ENCODE measurements around the gene LIPG. TPM values are rescaled to one million over a fixed set of nuclear protein-coding genes. Genes with fewer than 3 reads are reported as not detected.

LIPG gene
- total and polyA plus RNA-seq, 2 of the 13 experiments (the other 11 are each of a cell fraction or from before 2014, with no cell fraction given), result 0.96 to 10.8 TPM

- Histone ChIP-seq H2AFZ (ENCODE audit: low read length) (no peak overlapping the region), H3K27me3 (ENCODE audit: control insufficient read depth in 1 of 2, insufficient read depth in 2 of 2, low read length in 2 of 2) (no peaks in the 10 kb centered on the region), H3K9ac (ENCODE audit: insufficient read depth, low read depth, low read length) (no peak overlapping the region), H3K4me1 (ENCODE audit: insufficient read depth, low read length) (peaks cover 31% of the 10 kb centered on the region), H3K79me2 (ENCODE audit: insufficient read depth, low read length) (no peaks in the 10 kb centered on the region), H4K20me1 (ENCODE audit: insufficient read depth, low read length) (no peaks in the 10 kb centered on the region), H3K27ac (ENCODE audit: extremely low read length, insufficient read depth, low read length) (no peak overlapping the region), H3K9me3 (ENCODE audit: low read length) (no peaks in the 10 kb centered on the region), H3K4me3 (replicated peaks in 1 of 3; ENCODE audit: insufficient read depth in 1 of 3, low read depth in 2 of 3, low read length in 3 of 3) (no peak overlapping the region), H3K36me3 (replicated peaks in 1 of 2; ENCODE audit: control insufficient read depth in 1 of 2, insufficient read depth in 2 of 2, low read length in 2 of 2) (no peaks in the 10 kb centered on the region), H3K4me2 (ENCODE audit: low read depth, low read length) (no peak overlapping the region)
- in situ Hi-C loops (cut with HindIII; ENCODE audit: extremely low pct_ligation_motif_present, low pct_unique_long_range_greater_than_20kb) (no loop called here), intact Hi-C loops (cut with micrococcal nuclease; ENCODE audit: unreplicated experiment) (no loop called here)
- 88% methylated on average over 8 of the region's 12 CpGs for WGBS (ENCODE audit: low lambda C conversion rate)
- TF ChIP-seq ZKSCAN5 (CRISPR knock-in tag; IDR thresholded peaks at IDR 0.05) (no peak), ELF1 (CRISPR knock-in tag; IDR thresholded peaks at IDR 0.05) (no peak), AGO2 (optimal IDR thresholded peaks at IDR 0.05; ENCODE audit: low read depth, low read length) (no peak), SPEN (CRISPR knock-in tag; IDR thresholded peaks at IDR 0.05; ENCODE audit: low read depth) (no peak)
- DNase-seq (ENCODE audit: low spot score) (no peak), FAIRE-seq (no peak), ATAC-seq (no peak)
- POLR2A ChIA-PET, result no interaction called here
- CTCF ChIA-PET (ENCODE audit: low intra/inter-chr PET ratio, low total read pairs), result no interaction called here
- BruUV-seq (replicated peaks), result no TSS peak
Observed at GRCh38 chr18:49588971-49589370, 27.1 kb downstream of the LIPG start.

GRCh38 chr18:49590608-49591007, 28.8 kb downstream of the LIPG start:
- in situ Hi-C loops (cut with HindIII; ENCODE audit: extremely low pct_ligation_motif_present, low pct_unique_long_range_greater_than_20kb), result no loop called here
- no TSS peak for BruUV-seq (replicated peaks)
- POLR2A ChIA-PET, result no interaction called here
- CTCF ChIA-PET (ENCODE audit: low intra/inter-chr PET ratio, low total read pairs), result no interaction called here
- no peak for TF ChIP-seq NFATC3 (CRISPR knock-in tag; IDR thresholded peaks at IDR 0.05)
- TF ChIP-seq ZBTB33 (CRISPR knock-in tag; IDR thresholded peaks at IDR 0.05), result peak; percentile 41; the same call in 1 of the 2 replicates
- TF ChIP-seq ZBTB21 (CRISPR knock-in tag; IDR thresholded peaks at IDR 0.05), result no peak
- no peak for TF ChIP-seq ZNF800 (CRISPR knock-in tag; IDR thresholded peaks at IDR 0.05)
- no peak for TF ChIP-seq UBTF (CRISPR knock-in tag; IDR thresholded peaks at IDR 0.05)
- TF ChIP-seq ATF5 (CRISPR knock-in tag; IDR thresholded peaks at IDR 0.05; ENCODE audit: low read depth), result no peak
- TF ChIP-seq HOXA3 (CRISPR knock-in tag; IDR thresholded peaks at IDR 0.05), result no peak
- TF ChIP-seq ZNF10 (CRISPR knock-in tag; IDR thresholded peaks at IDR 0.05; ENCODE audit: borderline replicate concordance, low read depth), result no peak
- no peaks in the 10 kb centered on the region for H3K27me3 ChIP-seq (ENCODE audit: control insufficient read depth in 1 of 2, insufficient read depth in 2 of 2, low read length in 2 of 2)
- no peaks in the 10 kb centered on the region for H3K36me3 ChIP-seq (replicated peaks in 1 of 2; ENCODE audit: control insufficient read depth in 1 of 2, insufficient read depth in 2 of 2, low read length in 2 of 2)
- H3K4me3 ChIP-seq (replicated peaks in 1 of 3; ENCODE audit: insufficient read depth in 1 of 3, low read depth in 2 of 3, low read length in 3 of 3), result no peak overlapping the region
- peaks cover 23% of the 10 kb centered on the region for H3K4me1 ChIP-seq (ENCODE audit: insufficient read depth, low read length)
- no peaks in the 10 kb centered on the region for H3K79me2 ChIP-seq (ENCODE audit: insufficient read depth, low read length)
- intact Hi-C loops (cut with micrococcal nuclease; ENCODE audit: unreplicated experiment), result no loop called here
- H3K9ac ChIP-seq (ENCODE audit: insufficient read depth, low read depth, low read length), result no peak overlapping the region
- H4K20me1 ChIP-seq (ENCODE audit: insufficient read depth, low read length), result no peaks in the 10 kb centered on the region
- H3K9me3 ChIP-seq (ENCODE audit: low read length), result no peaks in the 10 kb centered on the region
- H2AFZ ChIP-seq (ENCODE audit: low read length), result no peak overlapping the region
- FAIRE-seq (no peak), DNase-seq (ENCODE audit: low spot score) (no peak), ATAC-seq (peak; percentile 31; the same call in 2 of the 3 replicates)
- H3K4me2 ChIP-seq (ENCODE audit: low read depth, low read length), result no peak overlapping the region
- no peak overlapping the region for H3K27ac ChIP-seq (ENCODE audit: extremely low read length, insufficient read depth, low read length)
- no CpG with 5 or more reads among the region's 10 CpGs for WGBS (ENCODE audit: low lambda C conversion rate)
